ENCODE measurements around the gene GPR35. TPM values are rescaled to one million over a fixed set of nuclear protein-coding genes. Genes with fewer than 3 reads are reported as not detected.

GPR35 gene
- total RNA-seq, 1 donor from 2014 or later, result 1.6 TPM

DNA sequence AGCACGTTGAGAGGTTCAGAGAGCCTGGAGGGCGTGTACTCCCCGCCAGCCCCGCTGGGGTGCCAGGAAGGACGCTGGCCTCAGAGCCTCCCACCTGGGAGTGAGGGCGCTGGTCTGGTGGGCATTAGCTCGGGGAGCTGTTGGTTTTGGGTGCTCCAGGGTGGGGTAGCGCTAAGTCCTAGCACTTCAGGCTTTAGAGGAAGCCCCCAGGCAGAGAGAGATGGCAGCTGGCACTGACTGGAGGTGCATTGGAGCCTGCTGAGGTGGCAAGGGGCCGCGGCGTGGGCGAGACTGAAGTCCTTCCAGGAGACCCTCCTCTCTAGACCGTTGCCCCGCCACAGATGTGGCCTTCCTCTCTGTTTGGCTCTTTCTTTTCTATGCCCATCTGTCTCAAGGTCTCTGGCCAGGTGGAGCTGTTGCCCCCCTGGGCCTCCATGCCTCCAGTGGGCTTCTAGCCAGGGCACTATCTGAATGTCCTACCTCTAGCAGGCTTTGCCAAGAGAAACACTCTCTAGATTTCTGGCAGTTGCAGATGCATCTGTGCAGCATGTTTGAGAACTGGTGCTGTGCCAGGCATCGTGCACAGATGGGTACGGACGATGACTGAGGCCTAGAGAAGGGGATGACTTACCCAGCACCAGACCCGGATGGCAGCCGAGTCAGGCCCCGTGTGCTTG lies 32.1 kb upstream of the GPR35 start:
- no peak for ATAC-seq (ENCODE audit: low read depth)
- H3K4me3 Mint-ChIP-seq, result no peak overlapping the region
- peaks cover 11% of the 10 kb centered on the region for H3K4me1 Mint-ChIP-seq
- no peaks in the 10 kb centered on the region for H3K9me3 Mint-ChIP-seq
- POLR2A ChIA-PET, result no interaction called here
- intact Hi-C loops (cut with micrococcal nuclease), result no loop called here
- no peak for DNase-seq
- TF ChIP-seq, protein P1, sequence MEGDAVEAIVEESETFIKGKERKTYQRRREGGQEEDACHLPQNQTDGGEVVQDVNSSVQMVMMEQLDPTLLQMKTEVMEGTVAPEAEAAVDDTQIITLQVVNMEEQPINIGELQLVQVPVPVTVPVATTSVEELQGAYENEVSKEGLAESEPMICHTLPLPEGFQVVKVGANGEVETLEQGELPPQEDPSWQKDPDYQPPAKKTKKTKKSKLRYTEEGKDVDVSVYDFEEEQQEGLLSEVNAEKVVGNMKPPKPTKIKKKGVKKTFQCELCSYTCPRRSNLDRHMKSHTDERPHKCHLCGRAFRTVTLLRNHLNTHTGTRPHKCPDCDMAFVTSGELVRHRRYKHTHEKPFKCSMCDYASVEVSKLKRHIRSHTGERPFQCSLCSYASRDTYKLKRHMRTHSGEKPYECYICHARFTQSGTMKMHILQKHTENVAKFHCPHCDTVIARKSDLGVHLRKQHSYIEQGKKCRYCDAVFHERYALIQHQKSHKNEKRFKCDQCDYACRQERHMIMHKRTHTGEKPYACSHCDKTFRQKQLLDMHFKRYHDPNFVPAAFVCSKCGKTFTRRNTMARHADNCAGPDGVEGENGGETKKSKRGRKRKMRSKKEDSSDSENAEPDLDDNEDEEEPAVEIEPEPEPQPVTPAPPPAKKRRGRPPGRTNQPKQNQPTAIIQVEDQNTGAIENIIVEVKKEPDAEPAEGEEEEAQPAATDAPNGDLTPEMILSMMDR (IDR thresholded peaks at IDR 0.05), result no peak
- CTCF ChIA-PET, result no interaction called here
- H3K27me3 Mint-ChIP-seq, result no peaks in the 10 kb centered on the region
- no peak overlapping the region for H3K27ac Mint-ChIP-seq
- H3K36me3 Mint-ChIP-seq (ENCODE audit: low read depth), result peaks cover 43% of the 10 kb centered on the region

DNA sequence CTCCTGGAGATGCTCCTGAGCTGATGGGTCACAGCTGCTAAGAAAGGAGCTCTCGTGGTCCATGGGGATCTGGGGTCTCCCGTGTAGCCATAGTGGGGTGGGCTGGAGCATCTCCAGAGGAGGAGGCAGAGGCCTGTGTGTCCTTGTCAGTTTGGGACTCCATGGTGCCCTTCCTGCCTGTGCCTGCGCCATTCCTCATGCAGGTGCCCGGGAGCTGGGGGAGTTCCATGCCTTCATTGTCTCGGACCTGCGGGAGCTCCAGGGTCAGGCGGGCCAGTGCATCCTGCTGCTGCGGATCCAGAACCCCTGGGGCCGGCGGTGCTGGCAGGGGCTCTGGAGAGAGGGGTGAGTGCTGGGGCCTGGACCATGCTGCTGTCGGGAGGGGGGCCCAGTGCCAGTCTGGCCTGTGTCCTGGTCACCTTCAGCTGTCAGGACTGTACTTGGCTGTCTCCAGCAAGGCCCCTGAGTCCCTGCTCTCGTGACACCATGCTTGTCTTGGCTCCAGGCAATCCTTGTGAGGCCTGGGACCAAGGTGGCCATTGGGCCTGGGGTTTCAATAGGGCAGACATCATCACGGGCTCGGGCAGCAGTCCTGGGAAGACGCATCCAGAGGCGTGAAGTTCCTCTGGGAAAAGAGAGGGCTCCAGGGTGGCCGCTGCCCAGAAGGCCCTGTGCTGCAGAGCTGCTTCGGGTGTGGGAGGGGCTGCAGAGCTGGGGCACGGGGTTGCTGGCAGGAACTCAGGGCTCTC lies 31.4 kb upstream of the GPR35 start:
- Mint-ChIP-seq H3K27ac (no peak overlapping the region), H3K27me3 (no peaks in the 10 kb centered on the region), H3K4me3 (no peak overlapping the region), H3K36me3 (ENCODE audit: low read depth) (peaks cover 42% of the 10 kb centered on the region), H3K9me3 (no peaks in the 10 kb centered on the region), H3K4me1 (peaks cover 3% of the 10 kb centered on the region)
- ChIA-PET POLR2A (no interaction called here), CTCF (no interaction called here)
- DNase-seq (no peak), ATAC-seq (ENCODE audit: low read depth) (no peak)
- TF ChIP-seq, protein P1 (IDR thresholded peaks at IDR 0.05), result no peak
- intact Hi-C loops (cut with micrococcal nuclease), result no loop called here

DNA sequence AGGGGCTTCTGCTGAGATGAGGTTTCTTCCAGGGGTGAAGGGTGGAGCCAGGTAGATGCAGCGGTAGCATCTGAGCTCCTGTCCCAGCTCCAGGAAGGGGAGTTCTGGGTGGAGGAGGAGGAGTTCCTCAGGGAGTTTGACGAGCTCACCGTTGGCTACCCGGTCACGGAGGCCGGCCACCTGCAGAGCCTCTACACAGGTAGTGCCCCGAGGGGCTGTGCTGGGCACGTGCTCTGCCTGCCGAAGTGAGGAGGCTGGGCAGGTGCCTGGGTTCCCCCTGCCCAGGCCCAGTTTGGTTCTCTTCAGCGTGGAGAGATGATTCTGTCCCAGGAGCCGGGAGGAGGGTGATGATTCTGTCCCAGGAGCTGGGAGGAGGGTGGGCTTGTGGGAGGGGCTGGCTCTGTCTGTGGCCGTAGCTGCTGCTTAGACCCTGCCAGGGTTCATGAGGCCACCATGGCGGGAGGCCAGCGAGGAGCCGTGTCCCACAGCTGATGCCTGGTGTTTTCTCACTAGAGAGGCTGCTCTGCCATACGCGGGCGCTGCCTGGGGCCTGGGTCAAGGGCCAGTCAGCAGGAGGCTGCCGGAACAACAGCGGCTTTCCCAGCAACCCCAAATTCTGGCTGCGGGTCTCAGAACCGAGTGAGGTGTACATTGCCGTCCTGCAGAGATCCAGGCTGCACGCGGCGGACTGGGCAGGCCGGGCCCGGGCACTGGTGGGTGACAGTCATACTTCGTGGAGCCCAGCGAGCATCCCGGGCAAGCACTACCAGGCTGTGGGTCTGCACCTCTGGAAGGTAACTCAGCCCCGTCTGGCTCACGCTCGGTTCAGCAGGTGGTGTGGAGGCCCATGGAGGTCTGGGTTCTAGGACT lies 30.5 kb upstream of the GPR35 start:
- Mint-ChIP-seq H3K36me3 (ENCODE audit: low read depth) (peaks cover 44% of the 10 kb centered on the region), H3K27ac (no peak overlapping the region), H3K4me3 (no peak overlapping the region), H3K9me3 (no peaks in the 10 kb centered on the region), H3K27me3 (no peaks in the 10 kb centered on the region), H3K4me1 (no peaks in the 10 kb centered on the region)
- intact Hi-C loops (cut with micrococcal nuclease), result no loop called here
- TF ChIP-seq, protein P1 (IDR thresholded peaks at IDR 0.05), result no peak
- ATAC-seq (ENCODE audit: low read depth) (no peak), DNase-seq (no peak)
- ChIA-PET CTCF (no interaction called here), POLR2A (no interaction called here)

DNA sequence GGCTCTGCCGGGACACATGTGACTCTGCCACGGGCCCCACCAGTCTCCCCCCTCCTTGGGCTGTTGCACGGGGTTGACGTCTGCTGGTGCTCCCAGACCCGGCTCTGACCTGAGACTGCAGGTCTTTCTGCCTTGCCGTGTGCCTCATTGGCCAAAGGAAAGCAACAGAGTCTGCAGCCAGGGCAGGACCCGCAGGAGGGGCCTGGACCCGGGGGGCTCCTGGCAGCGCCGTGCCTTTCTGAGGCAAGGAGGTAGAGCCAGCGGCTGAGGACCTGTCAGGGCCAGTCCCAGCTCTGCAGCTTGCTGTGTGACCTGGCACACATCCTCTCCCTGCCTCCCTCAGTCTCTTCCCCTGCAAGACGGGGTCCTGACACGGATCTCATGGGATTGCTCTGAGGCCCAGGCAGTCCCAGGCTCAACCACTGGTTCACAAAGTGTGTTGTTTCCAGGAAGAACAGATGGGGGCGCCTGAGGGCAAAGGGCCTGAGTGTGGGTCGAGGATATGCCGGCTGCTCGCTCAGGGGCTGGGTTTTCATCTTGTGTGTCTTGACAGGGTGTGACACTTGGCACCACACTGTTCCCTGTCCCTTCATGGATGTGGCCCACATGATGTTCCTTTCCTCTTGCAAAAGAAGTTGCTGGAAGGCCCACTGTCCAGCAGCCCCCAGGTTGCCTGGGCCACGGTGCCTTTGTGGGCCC lies 29.8 kb upstream of the GPR35 start:
- no peak for DNase-seq
- intact Hi-C loops (cut with micrococcal nuclease), result no loop called here
- TF ChIP-seq, protein P1 (IDR thresholded peaks at IDR 0.05), result no peak
- H3K9me3 Mint-ChIP-seq, result no peaks in the 10 kb centered on the region
- H3K27me3 Mint-ChIP-seq, result no peaks in the 10 kb centered on the region
- ChIA-PET POLR2A (interaction anchor here (0.9 kb wide), 1 partner anchor 30 kb away, joined by 3 read pairs; no protein-coding TSS in a partner anchor), CTCF (no interaction called here)
- peaks cover 45% of the 10 kb centered on the region for H3K36me3 Mint-ChIP-seq (ENCODE audit: low read depth)
- no peak overlapping the region for H3K27ac Mint-ChIP-seq
- no peak for ATAC-seq (ENCODE audit: low read depth)
- no peaks in the 10 kb centered on the region for H3K4me1 Mint-ChIP-seq
- no peak overlapping the region for H3K4me3 Mint-ChIP-seq
